OCI-LY3 (cell line): ENCODE measurements around the gene LYZL2.
"Not testable (repeated sequence)": the region's sequence is repeated elsewhere in the genome, so short reads cannot be mapped to it uniquely, and the experiment has no call there.

ENCODE experiments used
- H2AFZ ChIP-seq: fragments of 200-600, 300-600 bp; shearing (Covaris generic); 2 replicates; pipeline ENCODE4 v1.6.0; 2014; ENCODE audit warnings: antibody characterized with exemption, low read depth, low read length
- H3K27ac ChIP-seq: fragments of 200-600, 300-600 bp; sonication (generic); 2 replicates; pipeline ENCODE4 v1.5.1; 2014; ENCODE audit warnings: mild to moderate bottlenecking, low read length, moderate library complexity, mixed read lengths
- H3K27me3 ChIP-seq: fragments of 200-600, 300-600 bp; sonication (generic); 2 replicates; pipeline ENCODE4 v1.6.1; 2014; ENCODE audit warnings: low read depth, low read length, mixed read lengths
- H3K36me3 ChIP-seq: fragments of 200-600, 300-600 bp; sonication (generic); replicated peaks from 2 replicates; pipeline ENCODE3; 2014; ENCODE audit warnings: low read depth, low read length, mixed read lengths
- H3K4me1 ChIP-seq: fragments of 300-600, 200-600 bp; sonication (generic); 2 replicates; pipeline ENCODE4 v1.6.1; 2014; ENCODE audit warnings: low read length, mixed read lengths
- H3K4me2 ChIP-seq: fragments of 200-600, 300-600 bp; sonication (generic); 2 replicates; pipeline ENCODE4 v1.6.1; 2014; ENCODE audit warnings: low read length, mixed read lengths
- H3K4me3 ChIP-seq: fragments of 300-600, 200-600 bp; sonication (generic); 2 replicates; pipeline ENCODE4 v1.5.1; 2014; ENCODE audit warnings: antibody characterized with exemption, mild to moderate bottlenecking, low read length, moderate library complexity
- H3K79me2 ChIP-seq: fragments of 300-600, 200-600 bp; shearing (Covaris generic); 2 replicates; pipeline ENCODE4 v1.6.1; 2014; ENCODE audit warnings: mild to moderate bottlenecking, low read length, mixed read lengths
- H3K9ac ChIP-seq: fragments of 300-600, 200-600 bp; shearing (Covaris generic); 2 replicates; pipeline ENCODE4 v1.6.0; 2014; ENCODE audit warnings: mild to moderate bottlenecking, low read length, moderate library complexity
- H3K9me3 ChIP-seq: fragments of 200-600, 300-600 bp; shearing (Covaris generic); 2 replicates; pipeline ENCODE4 v1.6.1; 2014; ENCODE audit warnings: low read length, mixed read lengths; ENCODE audit not compliant: insufficient read depth
- H4K20me1 ChIP-seq: fragments of 200-600, 300-600 bp; sonication (generic); 2 replicates; pipeline ENCODE4 v1.6.1; 2016; ENCODE audit warnings: low read length, mixed read lengths; ENCODE audit not compliant: insufficient read depth
- CTCF ChIP-seq: fragments of 200-600, 300-600 bp; sonication (generic); IDR thresholded peaks from 2 replicates; pipeline ENCODE4 v1.5.1; 2014; ENCODE audit warnings: antibody characterized with exemption, low read length, low read depth
- EZH2phosphoT487 ChIP-seq: fragments of 200-600 bp; shearing (Covaris generic); IDR thresholded peaks from 2 replicates; pipeline ENCODE4 v1.6.1; 2018; ENCODE audit warnings: antibody characterized with exemption, mixed run types, low read depth

The LYZL2 gene

DNA sequence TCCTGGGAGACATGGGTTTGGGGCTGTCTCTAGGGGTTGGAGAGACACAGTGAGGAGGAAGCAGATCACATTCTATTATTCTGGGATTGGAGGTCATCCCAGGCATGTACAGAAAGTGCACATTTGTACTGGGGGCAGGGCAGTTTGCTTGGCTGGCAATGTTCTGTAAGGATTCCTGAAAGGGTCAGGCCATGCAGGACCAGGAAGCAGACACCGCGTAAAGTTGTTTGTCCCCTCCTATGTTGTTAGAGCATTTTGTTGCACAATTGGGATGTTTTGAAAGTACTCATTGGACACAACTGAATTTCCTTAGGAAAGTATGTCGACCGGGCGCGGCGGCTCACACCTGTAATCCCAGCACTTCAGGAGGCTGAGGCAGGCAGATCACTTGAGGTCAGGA, 12.5 kb downstream of the LYZL2 start:
- Histone ChIP-seq H3K36me3 (no peaks in the 10 kb centered on the region), H3K9ac (no peak overlapping the region), H3K79me2 (no peaks in the 10 kb centered on the region), H3K9me3 (no peaks in the 10 kb centered on the region), H3K4me1 (no peaks in the 10 kb centered on the region), H3K27me3 (peaks cover 14% of the 10 kb centered on the region), H4K20me1 (no peaks in the 10 kb centered on the region), H2AFZ (no peak overlapping the region), H3K27ac (no peak overlapping the region), H3K4me3 (no peak overlapping the region), H3K4me2 (no peak overlapping the region)
- no peak for TF ChIP-seq CTCF

DNA sequence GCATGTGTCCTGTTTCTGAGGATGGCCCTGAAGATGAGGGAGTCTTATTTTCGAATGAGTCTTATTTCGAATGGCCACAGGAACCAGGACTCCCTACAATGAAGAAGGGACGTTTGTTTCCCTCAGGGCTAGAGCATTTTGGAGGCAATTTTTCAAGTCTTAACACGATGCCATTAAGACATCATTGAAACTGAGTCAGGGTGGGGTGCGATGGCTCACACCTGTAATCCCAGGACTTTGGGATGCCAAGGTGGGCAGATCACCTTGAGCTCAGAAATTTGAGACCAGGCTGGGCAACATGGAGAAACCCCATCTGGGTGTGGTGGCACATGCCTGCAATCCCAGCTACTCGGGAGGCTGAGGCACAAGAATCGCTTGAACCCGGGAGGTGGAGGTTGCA, 18.5 kb downstream of the LYZL2 start:
- not testable (repeated sequence) for H2AFZ ChIP-seq, H3K27me3 ChIP-seq, H3K27ac ChIP-seq, H3K4me2 ChIP-seq, H3K9me3 ChIP-seq, H3K79me2 ChIP-seq, H3K4me1 ChIP-seq, H4K20me1 ChIP-seq, H3K36me3 ChIP-seq, H3K9ac ChIP-seq, H3K4me3 ChIP-seq

- H3K36me3 ChIP-seq: no peaks in the 10 kb centered on the region
- H4K20me1 ChIP-seq: no peaks in the 10 kb centered on the region
- H3K4me3 ChIP-seq: no peak overlapping the region
- H3K4me2 ChIP-seq: no peak overlapping the region
- H3K4me1 ChIP-seq: no peaks in the 10 kb centered on the region
- H3K9ac ChIP-seq: no peak overlapping the region
- no peaks in the 10 kb centered on the region for H3K9me3 ChIP-seq
- no peaks in the 10 kb centered on the region for H3K27me3 ChIP-seq
- H3K27ac ChIP-seq: no peak overlapping the region
- H2AFZ ChIP-seq: no peak overlapping the region
- TF ChIP-seq CTCF (no peak), EZH2phosphoT487 (no peak)
- no peaks in the 10 kb centered on the region for H3K79me2 ChIP-seq
Observed at GRCh38 chr10:30607814-30608213, 21.7 kb downstream of the LYZL2 start.

- H3K4me2 ChIP-seq: no peak overlapping the region
- H2AFZ ChIP-seq: no peak overlapping the region
- H3K4me3 ChIP-seq: no peak overlapping the region
- H3K9ac ChIP-seq: no peak overlapping the region
- TF ChIP-seq EZH2phosphoT487: no peak
- TF ChIP-seq CTCF: no peak
- no peaks in the 10 kb centered on the region for H3K9me3 ChIP-seq
- no peaks in the 10 kb centered on the region for H3K4me1 ChIP-seq
- no peaks in the 10 kb centered on the region for H3K36me3 ChIP-seq
- H4K20me1 ChIP-seq: no peaks in the 10 kb centered on the region
- H3K27ac ChIP-seq: no peak overlapping the region
- no peaks in the 10 kb centered on the region for H3K27me3 ChIP-seq
- no peaks in the 10 kb centered on the region for H3K79me2 ChIP-seq
Observed at GRCh38 chr10:30606313-30606712, 23.2 kb downstream of the LYZL2 start.

- not testable (repeated sequence) for H3K4me2 ChIP-seq, H2AFZ ChIP-seq, H3K27ac ChIP-seq, H3K79me2 ChIP-seq, H3K36me3 ChIP-seq, H3K9me3 ChIP-seq, H4K20me1 ChIP-seq, H3K9ac ChIP-seq, H3K4me1 ChIP-seq, H3K4me3 ChIP-seq, H3K27me3 ChIP-seq
Observed at GRCh38 chr10:30605341-30606121, 24.0 kb downstream of the LYZL2 start.
